GM12878 (cell line): ENCODE measurements around the gene ZCRB1. TPM values are rescaled to one million over a fixed set of nuclear protein-coding genes. Genes with fewer than 3 reads are reported as not detected.

Experiments
- BCL11A ChIP-seq: IDR thresholded peaks from 2 replicates; pipeline ENCODE4 v1.6.1; 2011; ENCODE audit warnings: low read depth, low read length
- BMI1 ChIP-seq: fragments of 450-650 bp; IDR thresholded peaks from 2 replicates; pipeline ENCODE4 v1.6.1; 2016; ENCODE audit warnings: mild to moderate bottlenecking, moderate library complexity, borderline replicate concordance
- CHD1 ChIP-seq: IDR thresholded peaks from 2 replicates; pipeline ENCODE4 v1.6.1; 2012; ENCODE audit warnings: low read depth, low read length, improper control_type of control experiment
- EGR1 ChIP-seq, 2 experiments: IDR thresholded peaks; 1 replicate in 1 of 2; 2 replicates in 1 of 2; pipeline ENCODE4 v1.6.1; 2011 to 2012; ENCODE audit warnings: low read depth in 2 of 2, low read length in 2 of 2, borderline replicate concordance in 1 of 2, mild to moderate bottlenecking in 1 of 2, moderate library complexity in 1 of 2
- FOXM1 ChIP-seq: IDR thresholded peaks from 2 replicates; pipeline ENCODE4 v1.6.1; 2012; ENCODE audit warnings: low read depth, mild to moderate bottlenecking, inconsistent platforms, low read length, moderate library complexity
- IKZF1 ChIP-seq: fragments of 450-650 bp; conservative IDR thresholded peaks from 2 replicates; pipeline ENCODE4 v1.6.1; 2017; ENCODE audit warnings: antibody characterized with exemption, mild to moderate bottlenecking
- JUNB ChIP-seq: IDR thresholded peaks from 2 replicates; pipeline ENCODE4 v1.6.1; 2016; ENCODE audit warnings: antibody characterized with exemption, mild to moderate bottlenecking
- KDM1A ChIP-seq: fragments of 200-600 bp; sonication (generic); IDR thresholded peaks from 2 replicates; pipeline ENCODE4 v1.6.1; 2016; ENCODE audit warnings: borderline replicate concordance
- NFIC ChIP-seq: IDR thresholded peaks from 2 replicates; pipeline ENCODE4 v1.6.1; 2012; ENCODE audit warnings: low read depth, mild to moderate bottlenecking, inconsistent platforms, low read length, moderate library complexity
- NR2C2 ChIP-seq: IDR thresholded peaks from 2 replicates; pipeline ENCODE4 v1.6.1; 2011; ENCODE audit warnings: borderline replicate concordance, low read depth; ENCODE audit not compliant: control insufficient read depth, insufficient read length
- POLR2A ChIP-seq: IDR thresholded peaks from 2 replicates; pipeline ENCODE4 v1.6.1; 2011; ENCODE audit warnings: low read depth, mild to moderate bottlenecking, low read length
- POU2F2 ChIP-seq: IDR thresholded peaks from 3 replicates; pipeline ENCODE4 v1.6.1; 2011; ENCODE audit warnings: low read depth, mild to moderate bottlenecking, low read length, borderline replicate concordance
- RAD21 ChIP-seq: IDR thresholded peaks from 2 replicates; pipeline ENCODE4 v1.6.1; 2011; ENCODE audit warnings: mild to moderate bottlenecking, low read depth, low read length, moderate library complexity; ENCODE audit not compliant: insufficient read depth
- SPI1 ChIP-seq: IDR thresholded peaks from 2 replicates; pipeline ENCODE4 v1.6.1; 2011; ENCODE audit warnings: low read depth, mild to moderate bottlenecking, low read length, moderate library complexity, borderline replicate concordance; ENCODE audit not compliant: insufficient read depth
- SREBF1 ChIP-seq: IDR thresholded peaks from 2 replicates; pipeline ENCODE4 v1.6.1; 2012; ENCODE audit warnings: mild to moderate bottlenecking, low read length
- SREBF2 ChIP-seq: IDR thresholded peaks from 2 replicates; pipeline ENCODE4 v1.6.1; 2012; ENCODE audit warnings: mild to moderate bottlenecking, low read length
- STAT1 ChIP-seq: fragments of 450-650 bp; conservative IDR thresholded peaks from 2 replicates; pipeline ENCODE4 v1.6.1; 2014; ENCODE audit warnings: antibody characterized with exemption, mild to moderate bottlenecking
- STAT3 ChIP-seq: IDR thresholded peaks from 2 replicates; pipeline ENCODE4 v1.6.1; 2011; ENCODE audit warnings: low read depth, low read length, improper control_type of control experiment
- SUZ12 ChIP-seq: fragments of 200-600 bp; sonication (generic); IDR thresholded peaks from one replicate; pipeline ENCODE4 v1.6.1; 2018; ENCODE audit warnings: antibody characterized with exemption, mild to moderate bottlenecking; ENCODE audit not compliant: unreplicated experiment
- TCF12 ChIP-seq: IDR thresholded peaks from 2 replicates; pipeline ENCODE4 v1.6.1; 2011; ENCODE audit warnings: low read depth, mild to moderate bottlenecking, low read length
- ZNF217 ChIP-seq: fragments of 450-650 bp; IDR thresholded peaks from 2 replicates; pipeline ENCODE4 v1.6.1; 2017; ENCODE audit warnings: antibody characterized with exemption, mild to moderate bottlenecking
- ZNF24 ChIP-seq: fragments of 450-650 bp; IDR thresholded peaks from 2 replicates; pipeline ENCODE4 v1.6.1; 2017; ENCODE audit warnings: antibody characterized with exemption, mild to moderate bottlenecking
- polyA plus RNA-seq, 11 experiments: library from polyadenylated mRNA; depleted of rRNA in 4 of 11; unstranded in 6 of 11; stranded (reverse) in 5 of 11; fragments of >200 nt; fragmentation: Nextera tagmentation in 4 of 11; fragmentation: Illumina TruSeq in 1 of 11; extraction: Ambion mirVana in 4 of 11; extraction: Trizol in 1 of 11; gene quantifications; 1 replicate in 1 of 11; 2 replicates in 10 of 11; pipeline versions ENCODE4 v1.2.1 to v1.2.3, GENCODE V29; 2011 to 2016; ENCODE audit warnings: inconsistent platforms in 2 of 11, missing spikeins in 2 of 11, low read depth in 1 of 11
- total RNA-seq, 4 experiments: library from RNA; depleted of rRNA in 3 of 4; stranded (reverse); fragments of >200 nt in 3 of 4; fragmentation: Illumina TruSeq in 1 of 4; extraction: Trizol in 1 of 4; gene quantifications; 2 replicates each; pipeline versions ENCODE4 v1.2.1 to v1.2.3, GENCODE V29; 2013 to 2021
- TF ChIP-seq, protein P1 (sequence below): fragments of 150-350 bp; IDR thresholded peaks from 2 replicates; pipeline ENCODE4 v1.6.1; 2016; ENCODE audit warnings: low read depth, low read length
- TF ChIP-seq, protein P2 (sequence below): fragments of 450-650 bp; IDR thresholded peaks from 2 replicates; pipeline ENCODE4 v1.6.1; 2016; ENCODE audit warnings: mild to moderate bottlenecking
- TF ChIP-seq, protein P3 (sequence below): fragments of 450-650 bp; IDR thresholded peaks from 2 replicates; pipeline ENCODE4 v1.6.1; 2016; ENCODE audit warnings: mild to moderate bottlenecking
- TF ChIP-seq, protein P4 (sequence below), 3 experiments: IDR thresholded peaks in 2 of 3; conservative IDR thresholded peaks in 1 of 3; 2 replicates each; pipeline ENCODE4 v1.5.1; 2011; ENCODE audit warnings: low read depth in 3 of 3, low read length in 3 of 3, mild to moderate bottlenecking in 3 of 3, control low read depth in 2 of 3, moderate library complexity in 2 of 3, inconsistent platforms in 1 of 3, mixed read lengths in 1 of 3; ENCODE audit not compliant: control insufficient read depth in 2 of 3, insufficient read depth in 1 of 3; ENCODE audit errors: extremely low read depth in 1 of 3

ZCRB1 gene
- total and polyA plus RNA-seq, 10 of the 15 experiments (the other 5 are each of a cell fraction or from before 2014, with no cell fraction given) = 43.3 to 178 (median 88.6) TPM

DNA sequence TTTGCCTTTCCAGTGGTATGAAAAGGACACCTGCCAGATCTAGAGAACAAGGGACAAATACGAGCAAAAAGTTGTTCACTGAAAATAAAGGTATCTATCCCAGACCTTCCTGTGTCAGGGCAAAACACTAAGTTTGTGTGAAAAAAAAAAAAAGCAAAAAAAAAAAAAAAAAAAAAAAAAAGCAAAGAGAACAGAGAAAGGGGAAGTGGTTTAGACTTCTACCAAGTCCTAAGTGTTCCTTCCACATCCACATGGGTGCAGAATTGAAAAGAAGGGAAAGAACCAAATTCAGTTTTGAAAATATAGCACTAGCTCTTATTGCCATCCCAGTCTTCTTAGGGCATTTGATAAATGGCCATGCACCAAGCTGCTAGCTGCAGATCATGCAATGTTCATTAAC is 41.7 kb downstream of the ZCRB1 start (continued):
- TF ChIP-seq, protein P1, sequence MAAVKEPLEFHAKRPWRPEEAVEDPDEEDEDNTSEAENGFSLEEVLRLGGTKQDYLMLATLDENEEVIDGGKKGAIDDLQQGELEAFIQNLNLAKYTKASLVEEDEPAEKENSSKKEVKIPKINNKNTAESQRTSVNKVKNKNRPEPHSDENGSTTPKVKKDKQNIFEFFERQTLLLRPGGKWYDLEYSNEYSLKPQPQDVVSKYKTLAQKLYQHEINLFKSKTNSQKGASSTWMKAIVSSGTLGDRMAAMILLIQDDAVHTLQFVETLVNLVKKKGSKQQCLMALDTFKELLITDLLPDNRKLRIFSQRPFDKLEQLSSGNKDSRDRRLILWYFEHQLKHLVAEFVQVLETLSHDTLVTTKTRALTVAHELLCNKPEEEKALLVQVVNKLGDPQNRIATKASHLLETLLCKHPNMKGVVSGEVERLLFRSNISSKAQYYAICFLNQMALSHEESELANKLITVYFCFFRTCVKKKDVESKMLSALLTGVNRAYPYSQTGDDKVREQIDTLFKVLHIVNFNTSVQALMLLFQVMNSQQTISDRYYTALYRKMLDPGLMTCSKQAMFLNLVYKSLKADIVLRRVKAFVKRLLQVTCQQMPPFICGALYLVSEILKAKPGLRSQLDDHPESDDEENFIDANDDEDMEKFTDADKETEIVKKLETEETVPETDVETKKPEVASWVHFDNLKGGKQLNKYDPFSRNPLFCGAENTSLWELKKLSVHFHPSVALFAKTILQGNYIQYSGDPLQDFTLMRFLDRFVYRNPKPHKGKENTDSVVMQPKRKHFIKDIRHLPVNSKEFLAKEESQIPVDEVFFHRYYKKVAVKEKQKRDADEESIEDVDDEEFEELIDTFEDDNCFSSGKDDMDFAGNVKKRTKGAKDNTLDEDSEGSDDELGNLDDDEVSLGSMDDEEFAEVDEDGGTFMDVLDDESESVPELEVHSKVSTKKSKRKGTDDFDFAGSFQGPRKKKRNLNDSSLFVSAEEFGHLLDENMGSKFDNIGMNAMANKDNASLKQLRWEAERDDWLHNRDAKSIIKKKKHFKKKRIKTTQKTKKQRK = no peak
- TF ChIP-seq RAD21 (0 out of 2 replicates have a peak, but pooled peaks have one; percentile 1), POLR2A (no peak), STAT3 (no peak), BMI1 (no peak), ZNF217 (no peak), TCF12 (no peak), SREBF2 (no peak), SPI1 (peak; percentile 88), IKZF1 (no peak), NR2C2 (no peak), POU2F2 (no peak), JUNB (no peak), BCL11A (no peak), ZNF24 (no peak), EGR1 (IDR thresholded peaks at IDR 0.05; ENCODE audit: borderline replicate concordance in 1 of 2, low read depth in 2 of 2, low read length in 2 of 2) (no peak), SREBF1 (no peak), KDM1A (no peak), NFIC (no peak), FOXM1 (no peak), SUZ12 (no peak), STAT1 (no peak), CHD1 (no peak)
- TF ChIP-seq, protein P2, sequence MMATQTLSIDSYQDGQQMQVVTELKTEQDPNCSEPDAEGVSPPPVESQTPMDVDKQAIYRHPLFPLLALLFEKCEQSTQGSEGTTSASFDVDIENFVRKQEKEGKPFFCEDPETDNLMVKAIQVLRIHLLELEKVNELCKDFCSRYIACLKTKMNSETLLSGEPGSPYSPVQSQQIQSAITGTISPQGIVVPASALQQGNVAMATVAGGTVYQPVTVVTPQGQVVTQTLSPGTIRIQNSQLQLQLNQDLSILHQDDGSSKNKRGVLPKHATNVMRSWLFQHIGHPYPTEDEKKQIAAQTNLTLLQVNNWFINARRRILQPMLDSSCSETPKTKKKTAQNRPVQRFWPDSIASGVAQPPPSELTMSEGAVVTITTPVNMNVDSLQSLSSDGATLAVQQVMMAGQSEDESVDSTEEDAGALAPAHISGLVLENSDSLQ = no peak
- TF ChIP-seq, protein P3, sequence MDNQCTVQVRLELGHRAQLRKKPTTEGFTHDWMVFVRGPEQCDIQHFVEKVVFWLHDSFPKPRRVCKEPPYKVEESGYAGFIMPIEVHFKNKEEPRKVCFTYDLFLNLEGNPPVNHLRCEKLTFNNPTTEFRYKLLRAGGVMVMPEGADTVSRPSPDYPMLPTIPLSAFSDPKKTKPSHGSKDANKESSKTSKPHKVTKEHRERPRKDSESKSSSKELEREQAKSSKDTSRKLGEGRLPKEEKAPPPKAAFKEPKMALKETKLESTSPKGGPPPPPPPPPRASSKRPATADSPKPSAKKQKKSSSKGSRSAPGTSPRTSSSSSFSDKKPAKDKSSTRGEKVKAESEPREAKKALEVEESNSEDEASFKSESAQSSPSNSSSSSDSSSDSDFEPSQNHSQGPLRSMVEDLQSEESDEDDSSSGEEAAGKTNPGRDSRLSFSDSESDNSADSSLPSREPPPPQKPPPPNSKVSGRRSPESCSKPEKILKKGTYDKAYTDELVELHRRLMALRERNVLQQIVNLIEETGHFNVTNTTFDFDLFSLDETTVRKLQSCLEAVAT = no peak
- TF ChIP-seq, protein P4, sequence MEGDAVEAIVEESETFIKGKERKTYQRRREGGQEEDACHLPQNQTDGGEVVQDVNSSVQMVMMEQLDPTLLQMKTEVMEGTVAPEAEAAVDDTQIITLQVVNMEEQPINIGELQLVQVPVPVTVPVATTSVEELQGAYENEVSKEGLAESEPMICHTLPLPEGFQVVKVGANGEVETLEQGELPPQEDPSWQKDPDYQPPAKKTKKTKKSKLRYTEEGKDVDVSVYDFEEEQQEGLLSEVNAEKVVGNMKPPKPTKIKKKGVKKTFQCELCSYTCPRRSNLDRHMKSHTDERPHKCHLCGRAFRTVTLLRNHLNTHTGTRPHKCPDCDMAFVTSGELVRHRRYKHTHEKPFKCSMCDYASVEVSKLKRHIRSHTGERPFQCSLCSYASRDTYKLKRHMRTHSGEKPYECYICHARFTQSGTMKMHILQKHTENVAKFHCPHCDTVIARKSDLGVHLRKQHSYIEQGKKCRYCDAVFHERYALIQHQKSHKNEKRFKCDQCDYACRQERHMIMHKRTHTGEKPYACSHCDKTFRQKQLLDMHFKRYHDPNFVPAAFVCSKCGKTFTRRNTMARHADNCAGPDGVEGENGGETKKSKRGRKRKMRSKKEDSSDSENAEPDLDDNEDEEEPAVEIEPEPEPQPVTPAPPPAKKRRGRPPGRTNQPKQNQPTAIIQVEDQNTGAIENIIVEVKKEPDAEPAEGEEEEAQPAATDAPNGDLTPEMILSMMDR (IDR thresholded peaks at IDR 0.05 in 2 of 3, conservative IDR thresholded peaks at IDR 0.05 in 1 of 3; ENCODE audit: control insufficient read depth in 2 of 3, extremely low read depth in 1 of 3, insufficient read depth in 1 of 3, low read depth in 3 of 3, low read length in 3 of 3) = peak in 1 of 3 experiments; percentile 3; a peak in 1 of 6 replicates
